KG1 (cell line): Measurements from ENCODE around the gene ADAM19.

Source experiments
- DNase-seq: peaks from one replicate; lab custom pipeline; 2025; lab: John Stamatoyannopoulos, UW

Gene ADAM19

DNA sequence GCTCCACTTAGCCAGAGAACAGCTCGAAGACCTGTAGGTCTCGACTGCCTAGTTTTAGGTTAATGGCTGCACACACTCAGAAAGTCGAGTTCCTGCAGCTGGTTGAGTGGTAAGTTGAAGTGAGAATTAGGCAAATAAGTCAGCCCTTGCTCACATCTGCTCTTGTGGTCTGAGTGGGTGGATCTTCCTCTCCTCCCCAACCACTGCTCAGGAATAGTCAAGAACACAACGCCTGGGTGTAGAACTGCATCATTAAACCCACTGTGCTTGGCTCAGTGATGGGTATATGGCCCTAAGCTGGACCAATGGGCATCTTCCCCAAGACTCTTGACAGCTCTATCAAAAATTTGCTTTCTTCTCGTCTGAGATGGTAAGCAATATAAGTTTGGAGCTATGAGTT is 20.9 kb upstream of the ADAM19 start:
- DNase-seq = no peak

GRCh38 chr5:157594675-157595459 is 19.3 kb upstream of the ADAM19 start:
- DNase-seq = no peak

GRCh38 chr5:157594257-157594656 is 18.7 kb upstream of the ADAM19 start:
- DNase-seq = no peak

- DNase-seq = no peak
Measured at GRCh38 chr5:157593052-157593757, 17.6 kb upstream of the ADAM19 start.

GRCh38 chr5:157592594-157592993 is 17.0 kb upstream of the ADAM19 start:
- no peak for DNase-seq

DNA sequence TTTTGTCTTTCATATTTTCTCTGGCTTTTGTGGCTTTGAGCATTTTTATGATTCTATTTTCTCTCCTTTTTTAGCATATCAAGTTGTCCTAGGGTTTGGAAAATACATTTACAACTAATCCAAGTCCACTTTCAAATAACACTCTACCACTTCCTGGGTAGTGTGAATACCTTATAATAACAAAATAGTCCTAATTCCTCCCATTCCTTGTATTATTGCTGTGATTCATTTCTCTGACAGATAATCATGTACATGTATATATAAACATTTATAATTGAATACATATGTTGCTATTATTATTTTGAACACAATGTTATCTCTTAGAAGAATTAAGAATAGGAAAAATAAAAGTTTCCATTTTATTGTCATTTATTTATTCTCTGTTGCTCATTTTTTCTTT is 14.9 kb upstream of the ADAM19 start:
- no peak for DNase-seq

DNA sequence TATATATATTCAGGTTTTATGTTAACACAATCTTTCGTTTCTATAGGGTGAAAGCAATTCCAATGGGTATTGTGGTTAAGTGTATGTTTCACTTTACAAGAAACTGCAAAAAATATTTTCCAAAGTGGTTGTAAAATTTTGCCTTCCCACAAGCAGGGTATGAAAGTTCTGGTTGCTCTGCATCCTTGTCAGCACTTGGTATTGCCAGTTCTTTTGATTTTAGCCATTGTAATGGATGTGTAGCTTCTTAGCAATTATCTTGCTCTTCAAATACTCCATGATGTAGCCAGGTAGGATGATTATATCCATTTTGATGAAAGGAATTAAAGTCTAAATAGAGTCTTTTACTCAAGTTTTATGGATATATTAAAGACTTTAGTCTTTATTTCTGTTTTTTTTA is 9.1 kb upstream of the ADAM19 start:
- DNase-seq = no peak

DNA sequence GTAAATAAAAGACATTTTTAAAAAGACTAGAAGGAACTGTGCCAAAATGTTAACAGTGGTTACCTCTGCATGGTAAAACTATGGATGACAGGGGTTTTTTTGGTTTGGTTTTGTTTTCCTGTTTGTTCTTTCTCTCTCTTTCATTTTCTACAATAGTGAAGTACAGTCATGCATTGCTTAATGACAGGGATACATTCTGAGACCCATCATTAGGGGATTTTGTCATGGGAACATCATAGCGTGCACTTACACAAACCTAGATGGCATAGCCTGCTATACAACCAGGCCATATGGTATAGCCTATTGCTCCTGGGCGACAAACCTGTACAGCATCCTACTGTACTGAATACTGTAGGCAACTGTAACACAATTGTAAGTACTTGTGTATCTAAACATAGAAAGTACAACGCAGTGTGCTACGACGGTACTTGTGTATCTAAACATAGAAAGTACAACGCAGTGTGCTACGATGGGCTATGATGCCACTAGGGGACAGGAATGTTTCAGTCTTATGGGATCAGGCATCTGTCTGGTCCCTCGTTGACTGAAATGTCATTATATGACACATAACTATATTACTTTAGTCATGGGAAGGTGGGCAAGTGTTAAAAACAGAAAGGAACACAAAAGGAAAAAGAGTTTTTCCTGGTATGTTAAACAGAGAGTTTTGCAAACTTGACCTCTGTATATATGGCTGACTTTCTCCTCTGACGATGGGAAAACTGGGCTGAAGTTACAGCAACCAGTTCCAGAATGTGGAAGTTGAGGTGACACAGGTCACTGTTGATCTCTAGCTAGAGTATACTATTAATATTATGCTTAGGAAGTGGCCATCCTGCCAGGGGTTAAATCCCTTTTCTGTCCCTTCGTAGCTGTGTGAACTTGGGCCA is 7.4 kb upstream of the ADAM19 start:
- no peak for DNase-seq

DNA sequence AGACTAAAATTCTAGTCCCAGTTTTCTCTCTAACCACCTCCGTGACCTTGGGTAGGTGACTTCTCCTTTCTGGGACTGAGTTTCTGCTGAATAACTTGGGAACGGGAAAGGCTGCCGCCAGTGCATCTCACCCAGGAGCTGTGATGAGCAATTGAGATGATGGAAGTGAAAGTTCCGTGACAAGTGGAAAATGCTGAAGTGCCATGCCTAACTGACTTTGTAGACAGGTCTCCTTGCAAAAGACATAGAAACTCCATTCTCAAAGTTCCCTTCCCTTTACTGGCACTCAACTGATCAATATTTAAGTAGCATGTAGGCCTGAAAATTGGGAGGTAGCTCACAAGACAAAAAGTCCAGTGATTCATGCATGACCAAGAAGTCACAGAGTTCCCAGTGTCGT is 6.3 kb upstream of the ADAM19 start:
- no peak for DNase-seq

DNA sequence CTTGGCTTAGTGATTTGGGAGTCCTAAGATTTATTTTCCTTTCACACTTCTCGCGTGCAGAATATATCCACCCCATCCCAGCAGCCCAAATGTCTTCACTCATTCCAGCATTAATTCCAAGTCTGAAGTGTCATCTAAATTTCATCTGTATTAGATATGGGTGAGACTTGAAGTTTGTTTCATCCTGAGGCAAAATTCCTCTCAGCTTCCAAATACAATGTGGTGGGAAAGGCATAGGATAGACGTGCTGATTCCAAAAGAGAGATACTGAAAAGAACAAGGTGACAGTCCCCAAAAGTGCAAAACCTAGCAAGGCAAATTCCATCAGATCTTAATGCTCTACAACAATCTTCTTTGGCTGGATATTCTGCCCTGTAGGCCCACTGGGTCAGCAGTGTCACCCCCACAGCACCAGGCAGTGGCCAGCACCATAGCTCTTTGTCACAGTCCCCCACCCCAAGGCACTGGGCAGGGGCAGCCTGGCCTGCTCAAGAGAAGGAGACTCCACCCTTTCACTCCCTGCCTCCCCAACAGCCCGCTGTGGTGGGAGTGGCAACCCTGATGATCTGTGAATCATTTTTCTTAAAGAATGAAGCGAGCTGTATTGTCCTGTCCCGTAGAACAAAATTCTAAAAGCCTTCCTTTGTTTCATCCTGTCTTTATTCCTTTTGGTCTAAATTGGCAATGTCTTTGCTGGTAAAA is 2.7 kb upstream of the ADAM19 start:
- DNase-seq = no peak

DNA sequence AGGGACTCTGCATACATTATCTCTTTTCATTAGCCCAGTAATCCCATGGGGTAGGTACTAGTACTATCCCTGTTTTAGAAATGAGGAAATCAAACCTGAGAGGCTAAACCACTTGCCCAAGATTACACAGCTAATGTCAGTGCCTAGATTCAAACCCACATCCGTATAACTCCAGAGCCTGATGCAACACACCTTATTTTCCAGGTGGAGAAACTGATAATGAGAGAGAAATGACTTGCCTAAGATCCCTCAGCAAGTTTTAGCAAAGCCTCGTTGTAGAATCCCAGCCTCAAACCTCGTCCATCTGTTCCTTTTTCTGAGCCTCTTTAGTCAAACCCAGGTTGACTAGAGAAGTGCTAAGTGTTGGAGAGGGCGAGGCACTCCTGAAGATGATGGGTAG is 1.1 kb upstream of the ADAM19 start:
- no peak for DNase-seq

DNA sequence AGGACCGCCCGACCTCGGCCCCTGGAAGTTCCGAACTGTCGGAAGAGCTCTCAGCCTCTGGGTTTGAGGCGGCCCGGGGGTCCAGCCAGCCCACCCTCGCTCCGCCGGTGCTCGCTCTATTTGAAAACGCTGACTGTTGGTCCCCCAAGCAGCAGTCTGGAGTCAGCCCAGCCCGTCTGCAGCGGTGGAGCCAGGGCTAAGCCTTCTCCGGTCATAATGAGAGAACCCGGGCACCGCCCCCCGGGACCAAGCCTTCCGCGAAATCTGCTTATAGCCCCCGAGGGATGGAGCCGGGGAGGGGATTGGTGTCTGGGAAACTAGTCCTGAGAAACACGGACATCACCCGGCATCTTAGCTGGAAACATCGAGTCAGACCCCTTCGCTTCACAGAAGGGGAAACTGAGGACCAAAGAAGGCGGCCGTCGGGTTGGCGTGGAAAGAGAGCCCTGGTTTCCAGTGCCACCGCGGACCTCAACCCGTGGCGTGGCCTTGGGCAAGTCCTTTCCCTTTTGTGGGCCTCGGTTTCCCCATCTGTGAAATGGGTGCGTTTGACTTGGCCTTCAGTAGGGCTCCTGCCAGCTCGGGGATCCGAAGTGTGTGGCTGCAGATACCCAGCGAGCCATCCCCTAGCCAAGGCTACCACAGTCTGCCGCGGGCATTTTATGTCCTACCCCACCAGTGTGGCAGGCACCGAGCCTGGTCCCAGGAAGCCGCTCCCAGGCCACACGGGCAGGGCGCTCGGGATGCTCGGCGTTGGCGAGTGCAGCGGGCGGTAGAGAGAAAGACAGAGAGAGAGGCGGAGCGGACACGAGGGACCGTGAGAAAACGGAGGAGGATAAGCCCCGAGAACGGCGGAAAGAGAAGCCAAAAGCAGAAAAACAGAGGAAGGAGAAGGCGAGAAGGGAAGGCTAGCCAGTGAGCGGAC is 857 bp downstream of the ADAM19 start:
- DNase-seq = no peak

- no peak for DNase-seq
Measured at GRCh38 chr5:157571357-157571827, 4.2 kb downstream of the ADAM19 start.

GRCh38 chr5:157570531-157571200 is 4.9 kb downstream of the ADAM19 start:
- DNase-seq = no peak

GRCh38 chr5:157568720-157569119 is 6.9 kb downstream of the ADAM19 start:
- DNase-seq = no peak

DNA sequence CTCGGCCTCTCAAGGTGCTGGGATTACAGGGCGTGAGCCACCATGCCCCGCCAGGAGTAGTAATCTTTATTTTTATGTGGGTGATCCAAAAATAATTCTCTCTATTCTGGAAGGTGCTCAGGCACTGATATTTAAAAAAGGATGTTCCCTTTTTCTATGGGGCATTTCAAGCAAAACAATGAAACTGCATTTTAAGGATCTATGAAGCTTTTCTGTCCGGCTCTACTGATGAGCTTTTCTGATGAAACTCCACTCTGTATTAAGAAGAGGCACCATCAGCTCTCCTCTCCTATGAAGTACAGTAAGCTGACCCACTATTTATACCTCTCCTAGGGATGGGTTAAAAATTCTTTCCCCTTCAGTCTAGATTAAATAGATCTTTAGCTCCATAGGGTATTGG is 7.4 kb downstream of the ADAM19 start:
- DNase-seq = no peak

- DNase-seq = no peak
Measured at GRCh38 chr5:157566902-157567489, 8.6 kb downstream of the ADAM19 start.

DNA sequence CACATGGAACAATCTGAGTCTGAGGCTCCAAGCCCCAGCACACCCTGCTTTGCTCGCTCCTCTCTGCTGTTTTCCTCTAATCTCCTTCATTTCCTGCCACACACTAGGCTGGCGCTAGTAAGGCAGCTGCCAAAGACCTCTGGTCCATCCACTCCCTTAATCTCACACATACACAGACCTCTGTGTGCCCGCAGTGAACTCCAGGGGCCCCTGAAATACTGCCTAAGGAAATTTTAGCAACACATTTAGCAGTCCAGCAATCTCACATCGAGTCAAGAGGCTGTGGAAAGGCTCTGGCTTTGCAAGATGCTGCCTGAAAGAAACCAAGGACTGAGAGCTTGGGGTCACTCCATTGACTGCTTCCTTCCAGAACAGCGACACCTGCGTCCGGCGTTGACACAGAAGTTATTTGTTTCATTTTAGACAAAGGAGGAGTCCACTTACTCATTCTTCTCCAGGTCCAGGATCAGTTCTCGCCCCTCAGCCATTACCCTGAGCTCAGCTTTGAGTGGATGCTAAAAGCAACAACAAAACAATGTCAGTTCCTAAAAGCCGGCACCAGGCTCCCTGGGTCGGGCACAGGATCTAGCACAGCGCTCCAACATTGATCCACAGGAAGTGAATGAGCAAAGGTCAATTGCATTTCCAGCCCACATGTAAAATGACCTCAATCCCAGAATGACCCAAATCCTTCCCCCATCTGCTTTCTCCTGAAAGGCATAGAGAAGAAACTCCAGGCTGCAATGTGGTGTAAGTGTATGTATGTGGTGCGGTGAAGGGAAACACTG is 11.5 kb downstream of the ADAM19 start:
- DNase-seq = no peak

- no peak for DNase-seq
Measured at GRCh38 chr5:157563373-157563928, 12.1 kb downstream of the ADAM19 start.
